ENCODE measurements around the gene REPS1.

GRCh38 chr6:138948546-138949179 is 39.4 kb downstream of the REPS1 start:
- TF ChIP-seq, protein P1, sequence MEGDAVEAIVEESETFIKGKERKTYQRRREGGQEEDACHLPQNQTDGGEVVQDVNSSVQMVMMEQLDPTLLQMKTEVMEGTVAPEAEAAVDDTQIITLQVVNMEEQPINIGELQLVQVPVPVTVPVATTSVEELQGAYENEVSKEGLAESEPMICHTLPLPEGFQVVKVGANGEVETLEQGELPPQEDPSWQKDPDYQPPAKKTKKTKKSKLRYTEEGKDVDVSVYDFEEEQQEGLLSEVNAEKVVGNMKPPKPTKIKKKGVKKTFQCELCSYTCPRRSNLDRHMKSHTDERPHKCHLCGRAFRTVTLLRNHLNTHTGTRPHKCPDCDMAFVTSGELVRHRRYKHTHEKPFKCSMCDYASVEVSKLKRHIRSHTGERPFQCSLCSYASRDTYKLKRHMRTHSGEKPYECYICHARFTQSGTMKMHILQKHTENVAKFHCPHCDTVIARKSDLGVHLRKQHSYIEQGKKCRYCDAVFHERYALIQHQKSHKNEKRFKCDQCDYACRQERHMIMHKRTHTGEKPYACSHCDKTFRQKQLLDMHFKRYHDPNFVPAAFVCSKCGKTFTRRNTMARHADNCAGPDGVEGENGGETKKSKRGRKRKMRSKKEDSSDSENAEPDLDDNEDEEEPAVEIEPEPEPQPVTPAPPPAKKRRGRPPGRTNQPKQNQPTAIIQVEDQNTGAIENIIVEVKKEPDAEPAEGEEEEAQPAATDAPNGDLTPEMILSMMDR (IDR thresholded peaks at IDR 0.05; ENCODE audit: poor library complexity), result no peak
- TF ChIP-seq EZH2 (IDR thresholded peaks at IDR 0.05; ENCODE audit: borderline replicate concordance), result no peak
- TF ChIP-seq EZH2phosphoT487 (IDR thresholded peaks at IDR 0.05; ENCODE audit: low read depth, severe bottlenecking, unreplicated experiment), result no peak
